Raji (cell line): ENCODE results near the gene UBE2J1.

Experiments used
- POLR2A ChIP-seq: IDR thresholded peaks from 2 replicates; pipeline ENCODE4 v1.6.1; 2011; ENCODE audit warnings: low read depth, low read length, control low read depth; ENCODE audit not compliant: insufficient read depth

Gene UBE2J1

GRCh38 chr6:89352278-89353117 lies at the start of gene UBE2J1:
TSS of gene UBE2J1 (minus strand) at chr6:89352722. CDS start at chr6:89352569, 153 bp downstream.
- peak; percentile 68 for TF ChIP-seq POLR2A

- no peak for TF ChIP-seq POLR2A
Measured at GRCh38 chr6:89400912-89401399, 48.4 kb upstream of the UBE2J1 start.

DNA sequence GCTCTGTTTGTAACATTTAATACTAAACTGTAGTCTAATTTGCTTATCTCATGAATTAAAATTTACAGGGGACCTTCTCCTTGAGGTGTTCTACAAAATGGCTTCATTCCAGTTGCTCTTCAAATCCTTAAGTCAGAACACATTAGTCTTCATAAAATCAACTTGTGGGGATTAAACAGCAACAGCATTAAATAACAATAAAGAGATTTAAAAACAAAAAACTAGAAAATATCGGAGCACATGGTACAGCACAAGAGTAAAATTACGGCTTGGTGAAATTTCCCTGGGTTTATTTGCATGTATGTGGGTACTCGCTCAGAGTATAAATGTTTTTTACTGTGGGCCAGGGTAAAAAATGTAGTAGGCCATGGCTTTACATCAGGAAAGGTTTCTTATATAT lies 47.5 kb upstream of the UBE2J1 start:
- no peak for TF ChIP-seq POLR2A

- TF ChIP-seq POLR2A: no peak
Measured at GRCh38 chr6:89398762-89399525, 46.4 kb upstream of the UBE2J1 start.

GRCh38 chr6:89393659-89394058 lies 41.1 kb upstream of the UBE2J1 start:
- no peak for TF ChIP-seq POLR2A

- TF ChIP-seq POLR2A: no peak
Measured at GRCh38 chr6:89392823-89393222, 40.3 kb upstream of the UBE2J1 start.

GRCh38 chr6:89388846-89389245 lies 36.3 kb upstream of the UBE2J1 start:
- no peak for TF ChIP-seq POLR2A

DNA sequence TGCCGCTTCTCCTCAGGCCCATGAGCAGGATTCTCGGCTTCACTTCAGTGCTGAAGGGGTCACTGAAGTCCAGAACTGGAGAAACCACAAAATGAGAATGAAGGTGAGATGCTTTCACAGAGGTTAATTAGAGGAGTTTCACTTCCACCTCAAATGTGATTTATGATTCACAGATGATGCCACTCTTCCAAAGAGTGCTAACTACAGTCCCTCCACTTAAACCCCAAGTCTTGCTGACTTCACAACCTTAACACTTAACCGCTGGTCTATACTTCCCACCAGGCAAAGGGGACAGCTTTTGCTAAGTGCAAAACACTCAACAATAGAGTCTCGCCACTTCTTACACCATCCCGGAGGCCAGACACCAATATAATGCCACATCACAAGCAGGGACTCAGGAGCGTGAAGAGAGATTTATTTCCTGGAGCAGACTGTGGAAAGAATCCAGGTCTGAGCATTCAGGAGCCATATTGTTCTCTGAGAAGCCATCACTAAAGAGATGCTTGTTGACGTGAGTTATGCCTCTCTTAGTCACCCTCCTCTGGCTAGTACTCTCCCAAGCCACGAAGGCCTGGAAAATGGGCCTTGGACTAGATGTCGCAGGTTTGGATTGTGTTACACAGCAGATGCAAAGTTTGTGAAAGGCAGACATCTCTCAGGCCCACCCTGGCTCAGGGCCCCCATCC lies 35.1 kb upstream of the UBE2J1 start:
- TF ChIP-seq POLR2A: no peak

GRCh38 chr6:89386917-89387491 lies 34.5 kb upstream of the UBE2J1 start:
- TF ChIP-seq POLR2A: no peak

GRCh38 chr6:89385846-89386245 lies 33.3 kb upstream of the UBE2J1 start:
- TF ChIP-seq POLR2A: no peak

DNA sequence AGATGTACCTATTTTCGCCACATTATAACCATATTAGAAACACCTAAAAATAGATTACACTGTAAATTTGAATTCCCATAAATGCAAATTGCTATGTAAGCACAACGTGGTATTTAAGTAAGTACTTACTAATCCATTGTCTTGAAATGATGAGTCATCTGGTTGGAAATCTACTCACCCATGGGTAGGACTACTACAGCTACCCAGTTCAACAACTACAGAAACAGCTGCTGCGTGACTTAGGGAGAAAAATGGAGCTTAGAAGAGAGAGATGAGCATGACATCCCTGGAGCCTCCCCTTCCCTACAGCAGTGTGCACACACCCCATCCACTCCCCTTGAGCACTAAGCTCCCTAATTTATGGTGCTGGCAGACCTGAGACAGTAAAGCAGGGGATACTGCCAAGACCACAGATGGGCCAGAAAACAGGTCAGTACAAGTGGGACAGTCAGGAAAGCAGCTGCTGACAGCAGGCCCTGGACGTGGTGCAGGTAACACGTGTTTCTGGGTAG lies 32.7 kb upstream of the UBE2J1 start:
- no peak for TF ChIP-seq POLR2A

DNA sequence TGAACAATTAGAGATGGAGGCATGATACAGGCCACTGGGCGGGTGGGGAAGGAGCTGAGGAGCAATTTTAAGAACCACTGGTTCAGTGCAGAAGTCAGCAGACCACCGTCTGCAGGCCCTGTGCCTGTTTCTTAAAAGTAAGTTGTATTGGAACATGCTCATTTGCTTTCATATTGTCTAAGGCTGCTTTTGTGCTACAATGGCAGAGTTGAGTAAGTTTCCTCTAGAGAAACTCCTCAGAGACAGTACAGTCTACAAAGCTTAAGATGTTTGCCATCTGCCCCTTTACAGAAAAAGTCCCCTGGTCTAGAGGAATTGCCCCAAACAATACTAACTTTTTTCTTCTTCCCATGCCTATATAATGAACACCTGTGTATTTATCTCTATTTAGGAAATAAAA lies 28.5 kb upstream of the UBE2J1 start:
- no peak for TF ChIP-seq POLR2A

DNA sequence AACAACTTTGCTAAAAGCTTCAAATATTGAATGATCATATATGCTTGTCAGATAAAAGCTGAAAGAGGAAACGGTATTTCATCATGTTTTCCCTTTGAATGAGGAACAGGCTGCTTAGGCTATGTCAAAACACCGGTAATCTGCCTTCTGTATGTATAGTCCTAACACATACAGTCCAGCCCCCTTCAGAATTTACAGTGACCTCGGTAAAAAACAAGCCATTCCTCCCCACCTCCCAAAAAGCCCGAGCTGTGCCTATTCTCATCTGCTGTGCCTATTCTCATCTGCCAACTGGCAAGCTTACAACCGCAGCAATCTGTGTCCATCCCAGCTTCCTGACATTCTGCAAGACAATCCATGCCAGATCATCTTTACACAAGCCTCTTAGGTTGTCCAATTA lies 26.8 kb upstream of the UBE2J1 start:
- no peak for TF ChIP-seq POLR2A

GRCh38 chr6:89378628-89379027 lies 26.1 kb upstream of the UBE2J1 start:
- TF ChIP-seq POLR2A: no peak
